ENCODE results near the gene HSF2BP. TPM values are rescaled to one million over a fixed set of nuclear protein-coding genes. Genes with fewer than 3 reads are reported as not detected.
"Not testable (repeated sequence)": the region's sequence is repeated elsewhere in the genome, so short reads cannot be mapped to it uniquely, and the experiment has no call there.

Gene HSF2BP
- total RNA-seq, 1 experiment from 2014 or later = 4.6 TPM

GRCh38 chr21:43619856-43620255, 39.4 kb downstream of the HSF2BP start:
- Histone ChIP-seq H3F3A (ENCODE audit: insufficient read depth, low read depth) (no peaks in the 10 kb centered on the region), H3K4me3 (no peak overlapping the region), H3K9me3 (ENCODE audit: insufficient read depth, low read depth) (no peaks in the 10 kb centered on the region; the same call in 1 of the 2 replicates), H3K4me2 (no peak overlapping the region), H3K4me1 (replicated peaks; ENCODE audit: insufficient read depth) (no peaks in the 10 kb centered on the region), H3K79me2 (ENCODE audit: low read depth) (no peaks in the 10 kb centered on the region), H3K27ac (no peak overlapping the region), H4K20me1 (ENCODE audit: insufficient read depth) (no peaks in the 10 kb centered on the region), H3K27me3 (ENCODE audit: insufficient read depth, low read depth) (no peaks in the 10 kb centered on the region), H2AFZ (no peak overlapping the region), H3K36me3 (ENCODE audit: low read depth) (0 out of 2 replicates have a peak, but pooled peaks cover 9% of the 10 kb centered on the region), H3K9me2 (ENCODE audit: insufficient read depth) (no peaks in the 10 kb centered on the region)
- POLR2A ChIA-PET (ENCODE audit: unreplicated experiment) = no interaction called here
- BruUV-seq (replicated peaks) = no TSS peak
- TF ChIP-seq, protein P1, sequence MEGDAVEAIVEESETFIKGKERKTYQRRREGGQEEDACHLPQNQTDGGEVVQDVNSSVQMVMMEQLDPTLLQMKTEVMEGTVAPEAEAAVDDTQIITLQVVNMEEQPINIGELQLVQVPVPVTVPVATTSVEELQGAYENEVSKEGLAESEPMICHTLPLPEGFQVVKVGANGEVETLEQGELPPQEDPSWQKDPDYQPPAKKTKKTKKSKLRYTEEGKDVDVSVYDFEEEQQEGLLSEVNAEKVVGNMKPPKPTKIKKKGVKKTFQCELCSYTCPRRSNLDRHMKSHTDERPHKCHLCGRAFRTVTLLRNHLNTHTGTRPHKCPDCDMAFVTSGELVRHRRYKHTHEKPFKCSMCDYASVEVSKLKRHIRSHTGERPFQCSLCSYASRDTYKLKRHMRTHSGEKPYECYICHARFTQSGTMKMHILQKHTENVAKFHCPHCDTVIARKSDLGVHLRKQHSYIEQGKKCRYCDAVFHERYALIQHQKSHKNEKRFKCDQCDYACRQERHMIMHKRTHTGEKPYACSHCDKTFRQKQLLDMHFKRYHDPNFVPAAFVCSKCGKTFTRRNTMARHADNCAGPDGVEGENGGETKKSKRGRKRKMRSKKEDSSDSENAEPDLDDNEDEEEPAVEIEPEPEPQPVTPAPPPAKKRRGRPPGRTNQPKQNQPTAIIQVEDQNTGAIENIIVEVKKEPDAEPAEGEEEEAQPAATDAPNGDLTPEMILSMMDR (conservative IDR thresholded peaks at IDR 0.05) = peak; percentile 25; the same call in 1 of the 2 replicates
- no peak for TF ChIP-seq EZH2 (IDR thresholded peaks at IDR 0.05; ENCODE audit: low read depth)
- intact Hi-C loops (cut with micrococcal nuclease; ENCODE audit: unreplicated experiment) = no loop called here
- CTCF ChIA-PET = no interaction called here
- DNase-seq = no peak

DNA sequence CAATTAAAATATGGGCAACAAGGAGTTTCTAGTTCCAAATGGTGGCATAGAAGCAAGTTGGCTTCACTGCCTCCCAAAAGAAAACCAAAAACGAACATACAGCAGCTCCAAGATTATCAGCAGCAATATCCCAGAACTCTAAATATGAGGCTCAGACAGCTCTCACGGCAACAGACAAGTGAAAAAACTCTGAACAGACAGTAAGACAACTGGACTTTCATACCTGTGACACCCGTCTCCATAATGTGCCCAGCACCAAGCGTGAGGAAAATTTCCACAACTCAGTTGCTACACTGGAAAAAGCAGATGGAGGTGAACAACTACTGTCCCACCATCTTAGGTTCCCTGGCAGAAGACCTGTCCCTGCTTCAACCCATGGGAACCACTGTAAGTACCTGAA, 39.9 kb downstream of the HSF2BP start:
- ChIA-PET CTCF (interaction anchor here (0.6 kb wide), 1 partner anchor 22 kb away, joined by 8 read pairs; no protein-coding TSS in a partner anchor), POLR2A (ENCODE audit: unreplicated experiment) (no interaction called here)
- no peak overlapping the region for H2AFZ ChIP-seq
- no peaks in the 10 kb centered on the region; the same call in 1 of the 2 replicates for H3K9me3 ChIP-seq (ENCODE audit: insufficient read depth, low read depth)
- no peak overlapping the region for H3K4me2 ChIP-seq
- no peak overlapping the region for H3K4me3 ChIP-seq
- intact Hi-C loops (cut with micrococcal nuclease; ENCODE audit: unreplicated experiment) = no loop called here
- H3F3A ChIP-seq (ENCODE audit: insufficient read depth, low read depth) = no peaks in the 10 kb centered on the region
- no peaks in the 10 kb centered on the region for H4K20me1 ChIP-seq (ENCODE audit: insufficient read depth)
- no peaks in the 10 kb centered on the region for H3K27me3 ChIP-seq (ENCODE audit: insufficient read depth, low read depth)
- 0 out of 2 replicates have a peak, but pooled peaks cover 9% of the 10 kb centered on the region for H3K36me3 ChIP-seq (ENCODE audit: low read depth)
- no peaks in the 10 kb centered on the region for H3K79me2 ChIP-seq (ENCODE audit: low read depth)
- no TSS peak for BruUV-seq (replicated peaks)
- no peak overlapping the region for H3K27ac ChIP-seq
- no peaks in the 10 kb centered on the region for H3K4me1 ChIP-seq (replicated peaks; ENCODE audit: insufficient read depth)
- TF ChIP-seq, protein P1 (conservative IDR thresholded peaks at IDR 0.05) = no peak
- TF ChIP-seq EZH2 (IDR thresholded peaks at IDR 0.05; ENCODE audit: low read depth) = no peak
- no peaks in the 10 kb centered on the region for H3K9me2 ChIP-seq (ENCODE audit: insufficient read depth)
- no peak for DNase-seq

- POLR2A ChIA-PET (ENCODE audit: unreplicated experiment) = no interaction called here
- Histone ChIP-seq H3K27ac (no peak overlapping the region), H2AFZ (no peak overlapping the region)
These were observed 40.3 kb downstream of the HSF2BP start for GRCh38 chr21:43618940-43619339.

DNA sequence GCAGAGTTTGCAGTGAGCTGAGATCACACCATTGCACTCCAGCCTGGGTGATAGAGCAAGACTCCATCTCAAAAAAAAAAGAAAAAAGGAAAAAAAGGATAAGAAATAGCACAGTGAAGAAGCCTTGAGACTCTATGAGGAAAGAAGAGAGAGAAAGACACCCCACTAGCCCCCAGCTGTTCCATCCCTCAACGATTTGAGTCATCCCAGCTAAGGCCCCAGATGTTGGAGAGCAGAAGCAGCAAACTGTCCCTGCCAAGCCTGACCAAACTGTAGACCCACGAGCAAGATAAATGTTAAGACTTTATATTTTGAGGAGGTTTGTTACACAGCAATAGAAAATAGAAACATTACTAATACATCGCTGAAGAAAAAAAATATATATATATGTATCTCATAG, 42.4 kb downstream of the HSF2BP start:
- H3K9me3 ChIP-seq (ENCODE audit: insufficient read depth, low read depth); H3F3A ChIP-seq (ENCODE audit: insufficient read depth, low read depth); H3K27me3 ChIP-seq (ENCODE audit: insufficient read depth, low read depth); BruUV-seq (replicated peaks); H3K27ac ChIP-seq; H3K4me3 ChIP-seq; CTCF ChIA-PET; H3K4me1 ChIP-seq (replicated peaks; ENCODE audit: insufficient read depth); H4K20me1 ChIP-seq (ENCODE audit: insufficient read depth); H3K36me3 ChIP-seq (ENCODE audit: low read depth); POLR2A ChIA-PET (ENCODE audit: unreplicated experiment); H3K9me2 ChIP-seq (ENCODE audit: insufficient read depth); intact Hi-C loops (cut with micrococcal nuclease; ENCODE audit: unreplicated experiment); H3K4me2 ChIP-seq; DNase-seq; H2AFZ ChIP-seq; H3K79me2 ChIP-seq (ENCODE audit: low read depth): not testable (repeated sequence)

More at GRCh38 chr21:43618940-43619339, 40.3 kb downstream of the HSF2BP start:
- Histone ChIP-seq H3K27me3 (ENCODE audit: insufficient read depth, low read depth) (no peaks in the 10 kb centered on the region), H3K4me3 (no peak overlapping the region), H3K4me1 (replicated peaks; ENCODE audit: insufficient read depth) (no peaks in the 10 kb centered on the region), H3K9me3 (ENCODE audit: insufficient read depth, low read depth) (no peaks in the 10 kb centered on the region; the same call in 1 of the 2 replicates), H3F3A (ENCODE audit: insufficient read depth, low read depth) (no peaks in the 10 kb centered on the region), H3K36me3 (ENCODE audit: low read depth) (0 out of 2 replicates have a peak, but pooled peaks cover 9% of the 10 kb centered on the region), H4K20me1 (ENCODE audit: insufficient read depth) (no peaks in the 10 kb centered on the region), H3K4me2 (no peak overlapping the region), H3K9me2 (ENCODE audit: insufficient read depth) (no peaks in the 10 kb centered on the region), H3K79me2 (ENCODE audit: low read depth) (no peaks in the 10 kb centered on the region)
- intact Hi-C loops (cut with micrococcal nuclease; ENCODE audit: unreplicated experiment) = no loop called here
- TF ChIP-seq EZH2 (IDR thresholded peaks at IDR 0.05; ENCODE audit: low read depth) = no peak
- TF ChIP-seq, protein P1 (conservative IDR thresholded peaks at IDR 0.05) = no peak
- DNase-seq = peak in 1 of 2 experiments; percentile 50
- CTCF ChIA-PET = interaction anchor here (0.6 kb wide), 1 partner anchor 22 kb away, joined by 8 read pairs; no protein-coding TSS in a partner anchor
- no TSS peak for BruUV-seq (replicated peaks)

Data from PC-9 (cell line).